Activated CD8-positive, alpha-beta memory T cell treated with anti-CD3 and anti-CD28 coated beads for 36 hours (primary cell): ENCODE results near the gene LRRTM4. TPM values are rescaled to one million over a fixed set of nuclear protein-coding genes. Genes with fewer than 3 reads are reported as not detected.
"Not testable (repeated sequence)": the region's sequence is repeated elsewhere in the genome, so short reads cannot be mapped to it uniquely, and the experiment has no call there.

Experiments
- CTCF ChIA-PET: fragments of 350-600 bp; sonication (Branson Sonifier 250); formaldehyde crosslinking; loops from one replicate; lab custom pipeline; 2021; ENCODE audit warnings: antibody characterized with exemption; lab: Charles Lee
- POLR2A ChIA-PET: fragments of 350-600 bp; sonication (Branson Sonifier 250); formaldehyde crosslinking; loops from one replicate; lab custom pipeline; 2021; ENCODE audit warnings: antibody characterized with exemption; lab: Charles Lee
- total RNA-seq, 2 experiments: library from RNA; stranded (reverse); gene quantifications; one replicate each; pipeline ENCODE4 v1.2.3, GENCODE V29; 2021

LRRTM4 gene
- total RNA-seq, 2 experiments from 2014 or later = not detected

- ChIA-PET CTCF (no interaction called here), POLR2A (no interaction called here)
Measured at GRCh38 chr2:77193858-77194448, 328.2 kb downstream of the LRRTM4 start.

DNA sequence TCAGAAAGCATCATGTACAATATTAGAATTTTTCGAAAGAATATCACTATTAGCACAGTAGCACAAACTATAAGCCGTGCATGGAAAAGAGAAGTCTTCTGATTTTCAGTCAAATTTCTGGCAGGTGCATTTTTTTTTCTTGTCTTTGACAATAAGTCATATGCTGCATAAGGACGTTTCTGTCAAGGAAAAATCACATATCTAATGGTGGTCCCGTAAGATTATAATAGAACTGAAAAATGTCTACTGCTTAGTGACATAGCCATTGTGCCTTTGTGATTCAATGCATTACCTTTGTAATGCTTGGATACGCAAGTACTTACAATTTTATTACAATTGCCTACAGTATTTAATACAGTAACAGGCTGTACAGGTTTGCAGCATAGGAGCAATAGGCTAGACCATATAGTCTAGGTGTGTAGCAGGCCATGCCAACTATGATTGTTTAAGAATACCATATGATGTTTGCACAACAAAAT, 329.3 kb downstream of the LRRTM4 start:
- ChIA-PET POLR2A (no interaction called here), CTCF (no interaction called here)

GRCh38 chr2:77191665-77192064, 330.5 kb downstream of the LRRTM4 start:
- ChIA-PET CTCF (no interaction called here), POLR2A (no interaction called here)

- POLR2A ChIA-PET = no interaction called here
- CTCF ChIA-PET = no interaction called here
Measured at GRCh38 chr2:77190721-77191346, 331.3 kb downstream of the LRRTM4 start.

- POLR2A ChIA-PET = no interaction called here
- CTCF ChIA-PET = no interaction called here
Measured at GRCh38 chr2:77185052-77185451, 337.1 kb downstream of the LRRTM4 start.

DNA sequence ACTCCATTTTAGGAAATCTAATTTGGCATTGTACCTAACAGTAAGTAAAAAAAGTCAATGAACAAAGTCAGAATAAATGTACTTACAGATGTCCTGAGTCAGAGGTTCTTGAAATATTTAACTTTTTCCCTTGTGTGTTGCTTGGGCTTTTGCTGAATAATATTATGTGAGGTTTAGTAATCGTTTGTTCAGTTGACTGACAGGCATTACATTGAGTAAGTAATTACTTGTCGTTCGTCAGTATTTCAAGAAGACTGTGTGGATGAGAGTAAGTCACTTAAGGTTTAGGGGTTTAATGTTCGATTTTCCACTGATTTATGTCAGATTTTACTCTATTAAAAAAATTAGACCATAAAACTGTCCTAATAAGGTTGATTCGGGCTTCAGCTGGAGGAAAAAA, 342.9 kb downstream of the LRRTM4 start:
- ChIA-PET CTCF (no interaction called here), POLR2A (no interaction called here)

- POLR2A ChIA-PET, CTCF ChIA-PET: not testable (repeated sequence)
Measured at GRCh38 chr2:77175266-77175780, 346.9 kb downstream of the LRRTM4 start.

DNA sequence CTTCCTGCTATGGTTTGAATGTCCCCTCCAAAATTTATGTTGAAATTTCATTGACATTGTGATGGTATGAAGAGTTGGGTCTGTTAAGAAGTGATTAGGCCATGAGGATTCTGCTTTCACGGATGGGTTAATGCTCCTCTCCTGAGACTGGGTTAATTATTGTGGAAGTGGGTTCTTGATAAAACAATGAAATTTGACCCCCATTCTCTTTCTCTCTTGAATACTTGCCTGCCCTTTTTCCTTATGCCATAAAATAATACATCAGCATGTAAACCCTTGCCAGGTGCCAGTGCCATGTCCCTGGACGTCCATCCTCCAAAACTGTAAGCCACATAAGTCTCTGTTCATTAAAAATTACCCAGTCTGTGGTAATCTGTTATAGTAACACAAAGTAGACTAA, 352.8 kb downstream of the LRRTM4 start:
- ChIA-PET POLR2A (no interaction called here), CTCF (no interaction called here)

GRCh38 chr2:77164021-77164420, 358.2 kb downstream of the LRRTM4 start:
- POLR2A ChIA-PET, CTCF ChIA-PET: not testable (repeated sequence)

DNA sequence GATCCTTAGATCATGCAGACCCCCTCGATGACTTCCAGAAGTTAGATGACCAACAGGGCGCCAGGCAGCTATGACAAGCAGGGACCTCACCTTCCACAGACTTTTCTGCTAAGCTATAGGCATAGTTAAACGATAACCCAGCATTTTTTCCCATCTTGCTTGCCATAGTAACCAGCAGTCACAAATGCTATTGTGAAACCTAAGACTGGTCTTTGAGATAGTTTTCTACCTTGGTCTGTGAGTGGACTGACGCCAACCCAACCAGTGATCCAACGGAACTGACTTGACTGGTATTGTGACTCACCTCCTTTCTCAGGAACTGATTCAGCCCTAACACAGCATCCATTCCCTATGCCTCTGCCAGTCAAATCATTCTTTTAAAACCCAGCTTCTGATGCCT, 361.2 kb downstream of the LRRTM4 start:
- CTCF ChIA-PET = no interaction called here
- POLR2A ChIA-PET = no interaction called here

GRCh38 chr2:77156599-77156998, 365.6 kb downstream of the LRRTM4 start:
- CTCF ChIA-PET = no interaction called here
- POLR2A ChIA-PET = no interaction called here

DNA sequence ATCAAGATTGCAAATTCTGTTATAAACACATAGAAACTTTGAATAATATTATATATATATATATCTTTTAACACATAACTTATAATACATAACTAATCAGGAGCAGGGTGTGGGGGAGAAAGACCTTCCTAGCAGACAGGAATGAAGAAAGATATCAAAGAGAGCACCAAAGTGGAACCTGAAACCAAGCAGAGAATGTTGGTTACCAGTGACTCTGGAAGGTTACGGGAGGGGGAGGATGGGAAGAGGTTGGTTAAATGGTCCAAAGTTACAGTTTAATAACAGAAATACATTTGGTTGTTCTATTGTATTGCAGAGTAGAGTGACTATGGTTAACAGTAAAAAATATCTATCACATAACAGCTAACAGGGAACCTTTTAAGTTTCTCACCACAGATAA, 366.7 kb downstream of the LRRTM4 start:
- ChIA-PET CTCF (no interaction called here), POLR2A (no interaction called here)

- ChIA-PET POLR2A (no interaction called here), CTCF (no interaction called here)
Measured at GRCh38 chr2:77149565-77149964, 372.6 kb downstream of the LRRTM4 start.

- ChIA-PET CTCF (no interaction called here), POLR2A (no interaction called here)
Measured at GRCh38 chr2:77147153-77147552, 375.0 kb downstream of the LRRTM4 start.

DNA sequence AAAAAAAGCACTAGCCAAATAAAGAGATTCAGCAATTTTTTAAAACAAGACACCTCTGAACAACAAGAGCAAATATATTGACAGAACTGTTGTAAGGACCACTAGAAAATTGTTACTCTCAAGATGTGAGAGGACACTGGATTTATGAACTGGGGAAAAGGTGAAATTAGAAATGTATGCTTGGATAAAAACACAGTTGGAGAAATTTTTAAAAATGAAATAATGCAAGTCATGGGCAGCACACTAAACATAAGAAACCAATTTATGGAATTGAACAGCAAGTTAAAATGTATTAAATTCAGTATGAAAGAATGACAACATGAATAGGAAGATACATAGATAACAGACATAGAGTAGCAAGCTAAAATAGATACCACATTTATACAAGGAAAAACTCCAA, 377.4 kb downstream of the LRRTM4 start:
- ChIA-PET POLR2A (no interaction called here), CTCF (no interaction called here)

GRCh38 chr2:77142141-77142540, 380.0 kb downstream of the LRRTM4 start:
- CTCF ChIA-PET = no interaction called here
- POLR2A ChIA-PET = no interaction called here

DNA sequence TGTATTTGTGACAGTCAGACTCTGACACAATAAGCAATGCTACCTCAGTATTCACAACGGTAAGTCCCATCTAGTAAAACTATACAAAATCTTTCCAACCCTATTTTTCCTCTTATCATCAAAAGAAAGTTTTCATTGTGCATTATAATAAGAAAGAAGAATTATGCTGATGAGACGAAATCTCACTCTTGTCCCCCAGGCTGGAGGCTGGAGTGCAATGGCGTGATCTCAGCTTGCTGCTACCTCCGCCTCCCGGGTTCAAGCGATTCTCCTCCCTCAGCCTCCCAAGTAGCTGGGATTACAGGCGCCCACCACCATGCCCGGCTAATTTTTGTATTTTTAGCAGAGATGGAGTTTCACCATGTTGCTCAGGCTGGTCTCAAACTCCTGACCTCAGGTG, 393.7 kb downstream of the LRRTM4 start:
- POLR2A ChIA-PET, CTCF ChIA-PET: not testable (repeated sequence)

DNA sequence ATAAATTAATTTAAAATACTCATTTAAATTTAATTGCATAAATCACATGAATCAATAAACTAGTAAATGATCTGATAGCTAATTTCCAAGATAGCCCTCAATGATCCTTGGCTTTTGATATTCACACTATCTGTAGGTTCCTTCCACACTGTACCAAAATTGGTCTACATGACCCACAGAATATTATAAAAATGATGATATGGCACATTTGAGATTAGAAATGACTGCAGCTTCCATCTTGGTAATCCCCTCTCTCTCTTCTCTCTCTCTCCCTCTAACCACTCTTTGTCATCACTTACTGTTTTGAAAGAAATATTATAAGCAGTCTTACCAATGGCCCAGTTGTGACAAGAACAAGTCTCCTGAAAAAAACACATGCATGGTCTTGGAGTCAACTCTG, 394.8 kb downstream of the LRRTM4 start:
- ChIA-PET CTCF (no interaction called here), POLR2A (no interaction called here)

GRCh38 chr2:77121518-77121917, 400.7 kb downstream of the LRRTM4 start:
- CTCF ChIA-PET = no interaction called here
- POLR2A ChIA-PET = no interaction called here

DNA sequence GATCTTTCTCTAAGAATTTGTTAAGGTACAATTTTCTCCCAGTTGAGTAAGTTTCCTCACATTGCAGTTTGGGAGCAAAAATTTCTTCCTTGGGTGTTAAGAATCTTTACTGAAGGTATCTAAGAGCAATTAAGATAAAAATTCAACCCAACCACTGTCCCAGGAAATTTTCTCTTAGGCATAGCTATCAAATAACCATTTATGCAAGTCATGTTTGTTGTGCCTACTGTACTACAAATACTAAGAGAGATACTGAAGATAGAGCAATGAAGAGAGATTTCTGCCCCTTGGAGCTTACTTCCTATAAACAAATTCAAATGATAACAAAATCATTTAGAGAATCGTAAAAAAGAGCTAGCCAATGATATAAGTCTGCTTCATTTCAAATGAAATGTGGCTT, 402.8 kb downstream of the LRRTM4 start:
- ChIA-PET CTCF (no interaction called here), POLR2A (no interaction called here)

- ChIA-PET POLR2A (no interaction called here), CTCF (no interaction called here)
Measured at GRCh38 chr2:77108915-77109314, 413.3 kb downstream of the LRRTM4 start.
